GM18870 (cell line): ENCODE data around the gene IKZF2.

Experiments
- ATAC-seq: cut with Tn5 transposase; IDR thresholded peaks from one replicate; pipeline ENCODE4 v1.9.1; 2021; ENCODE audit warnings: moderate library complexity; ENCODE audit not compliant: unreplicated experiment

The IKZF2 gene

DNA sequence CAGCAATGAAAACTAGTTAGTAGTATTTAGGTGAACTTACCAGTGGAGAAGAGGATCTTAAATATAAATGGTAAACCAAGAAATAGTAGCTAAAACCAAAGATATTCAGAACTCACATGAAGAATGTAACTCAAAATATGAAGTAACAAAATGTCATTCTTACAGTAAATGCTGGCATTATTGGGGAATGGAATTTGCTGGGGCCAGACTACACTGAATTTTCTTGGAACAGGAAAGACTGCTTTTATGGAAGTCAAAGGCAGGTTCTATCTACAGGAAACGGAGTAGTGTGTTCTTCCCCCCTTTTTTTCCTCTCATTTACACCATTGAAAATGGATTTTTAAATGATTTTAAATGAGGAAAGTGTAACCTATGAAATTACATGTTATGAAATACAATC lies 188.7 kb downstream of the IKZF2 start:
- no peak for ATAC-seq

- ATAC-seq, result no peak
Measured at GRCh38 chr2:212961255-212961654, 190.2 kb downstream of the IKZF2 start.

DNA sequence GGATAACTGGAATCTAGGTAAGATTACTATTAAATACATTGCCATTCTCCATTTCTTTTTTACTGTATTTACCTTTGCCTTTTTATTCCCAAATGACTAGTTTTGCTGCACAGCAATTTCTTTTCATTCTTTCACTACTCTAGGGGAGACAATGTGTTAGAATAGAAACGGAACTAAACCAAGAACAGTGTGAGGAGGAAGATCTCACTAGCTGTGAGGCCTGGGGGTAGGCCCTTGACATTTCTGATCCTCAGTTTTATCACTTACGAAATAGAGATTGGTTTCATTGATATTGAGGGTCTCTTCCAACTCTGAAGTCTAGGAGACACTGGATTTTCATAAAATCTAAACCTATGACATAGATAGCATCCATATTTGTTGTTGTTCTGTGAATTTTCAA lies 191.1 kb downstream of the IKZF2 start:
- no peak for ATAC-seq

- ATAC-seq, result no peak
Measured at GRCh38 chr2:212959471-212960117, 191.8 kb downstream of the IKZF2 start.

GRCh38 chr2:212958757-212959295 lies 192.6 kb downstream of the IKZF2 start:
- no peak for ATAC-seq

- no peak for ATAC-seq
Measured at GRCh38 chr2:212958133-212958532, 193.3 kb downstream of the IKZF2 start.

DNA sequence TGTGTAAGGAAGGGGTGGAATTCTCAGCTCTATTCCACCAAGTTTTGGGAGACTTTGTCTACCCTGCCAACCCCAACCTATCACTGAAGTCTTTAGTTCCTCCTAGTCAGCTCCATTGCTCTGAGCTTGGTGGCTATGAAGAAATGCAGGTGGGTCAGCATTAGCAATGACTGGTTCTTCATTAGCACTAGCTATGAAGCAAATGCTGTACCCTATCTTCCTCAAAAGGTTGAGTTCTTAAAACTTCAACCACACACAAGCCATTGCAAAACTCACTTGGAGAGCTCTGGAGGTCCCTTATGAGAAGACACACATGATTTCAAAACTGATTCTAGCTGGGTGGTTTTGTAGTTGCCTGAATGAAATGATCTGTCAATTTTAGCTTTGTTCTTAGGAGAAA lies 193.8 kb downstream of the IKZF2 start:
- no peak for ATAC-seq

- ATAC-seq, result no peak
Measured at GRCh38 chr2:212956665-212957607, 194.5 kb downstream of the IKZF2 start.

GRCh38 chr2:212953170-212953920 lies 198.1 kb downstream of the IKZF2 start:
- peak; percentile 92 for ATAC-seq

- no peak for ATAC-seq
Measured at GRCh38 chr2:212949786-212950185, 201.6 kb downstream of the IKZF2 start.
